Activated gamma-delta T cell treated with anti-CD3 and anti-CD28 coated beads, Interleukin-2, amount 50 U/mL, for 16 hours (primary cell): ENCODE measurements around the gene CIB4.

Experiments
- DNase-seq: peaks from one replicate; pipeline ENCODE4 v3.0.0-alpha.2; 2020; ENCODE audit warnings: low read depth

The CIB4 gene

DNA sequence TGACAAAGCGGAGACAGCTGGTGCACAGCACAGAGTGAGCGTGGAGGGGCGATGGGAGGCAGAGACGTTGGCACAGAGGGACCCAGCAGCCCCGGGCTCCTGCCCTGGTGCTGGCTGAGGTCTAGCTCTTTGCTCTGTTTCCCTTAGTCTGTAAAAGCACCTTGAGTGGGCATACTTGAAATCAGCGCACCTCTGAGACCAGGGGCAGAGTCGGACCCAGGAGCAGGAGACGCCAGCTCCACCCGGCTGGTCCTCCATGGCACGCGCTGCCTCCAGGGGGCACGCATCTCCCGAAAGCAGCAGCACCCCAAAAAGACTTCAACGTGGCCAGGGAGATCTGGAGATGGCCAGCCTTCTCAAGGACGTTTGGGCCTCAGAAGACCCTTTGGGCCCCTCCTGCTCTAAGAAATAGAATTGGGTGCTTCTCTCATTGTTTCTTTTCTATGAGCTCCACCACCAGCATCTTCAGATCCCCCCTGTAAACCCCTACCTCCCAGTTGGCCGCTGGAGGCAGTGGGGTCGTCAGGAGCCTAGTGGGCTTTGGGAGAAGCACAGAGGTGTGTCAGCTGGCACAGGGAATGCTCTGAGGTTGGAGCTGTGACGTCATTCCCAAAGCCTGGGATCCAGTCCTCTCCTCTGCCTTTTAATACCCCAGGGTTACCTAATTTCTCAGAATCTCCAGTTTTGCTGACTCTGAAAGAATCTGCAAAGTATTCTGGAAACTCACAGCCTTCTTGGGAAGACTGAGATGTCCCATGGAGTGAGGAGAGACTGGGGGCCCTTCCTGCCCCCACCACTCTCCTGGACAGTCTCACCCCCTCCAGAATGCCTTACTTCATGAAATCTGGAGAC lies 58.9 kb downstream of the CIB4 start:
- DNase-seq = no peak

GRCh38 chr2:26581266-26581990 lies 59.7 kb downstream of the CIB4 start:
- no peak for DNase-seq

DNA sequence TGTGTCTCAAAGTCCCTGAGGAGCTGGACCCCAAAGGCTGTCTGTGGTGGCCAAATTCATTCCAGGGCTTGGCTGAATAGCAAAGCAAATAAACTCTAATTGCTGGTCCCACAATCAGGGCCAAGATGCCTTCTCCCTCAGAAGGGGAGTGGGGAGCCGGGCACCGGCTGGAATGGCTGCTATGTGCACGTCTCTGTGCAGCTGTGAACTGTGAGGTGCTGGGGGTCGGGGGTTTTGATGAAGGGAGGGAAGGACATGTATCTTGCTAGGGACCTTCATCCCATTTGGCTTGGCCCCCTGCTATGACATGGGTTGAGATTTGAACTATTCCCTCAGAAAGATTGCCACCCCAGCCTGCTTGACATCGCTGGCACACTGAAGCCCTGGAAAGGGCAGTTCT lies 60.4 kb downstream of the CIB4 start:
- DNase-seq = no peak

GRCh38 chr2:26580151-26580550 lies 61.0 kb downstream of the CIB4 start:
- no peak for DNase-seq

- no peak for DNase-seq
These were observed 61.5 kb downstream of the CIB4 start for GRCh38 chr2:26579723-26580040.

DNA sequence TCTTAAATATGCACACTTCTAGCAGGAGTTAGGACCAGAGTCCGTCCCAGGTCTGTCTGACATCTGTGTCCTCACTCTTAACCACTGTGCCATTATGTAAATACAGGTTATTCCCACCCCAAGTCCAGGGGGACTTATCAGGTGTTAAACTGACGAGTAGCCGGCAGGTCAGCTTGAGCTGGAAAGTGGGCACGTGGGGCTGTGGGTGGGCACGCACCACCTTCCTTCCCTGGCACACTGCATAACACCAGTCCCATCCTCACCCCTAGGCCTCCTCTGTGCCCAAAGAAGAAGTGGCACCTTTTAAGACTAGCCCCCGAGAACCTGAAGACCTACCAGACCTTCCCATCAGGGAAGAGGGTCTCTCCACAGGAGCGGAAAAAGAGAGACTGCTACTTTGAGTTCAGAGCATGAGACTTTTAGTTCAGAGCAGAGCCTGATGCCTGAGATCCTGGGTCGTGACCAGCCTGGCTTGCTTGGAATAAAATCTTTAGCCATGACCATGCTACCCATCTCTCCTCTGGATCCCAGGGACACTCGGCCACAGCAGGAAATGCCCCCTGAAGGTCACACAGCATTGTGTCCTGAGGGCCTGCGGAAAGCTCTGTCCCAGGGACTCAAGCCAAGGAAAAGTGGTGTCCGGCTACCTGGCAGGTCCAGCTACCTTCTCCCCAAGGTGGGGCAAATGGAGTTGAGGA lies 62.0 kb downstream of the CIB4 start:
- no peak for DNase-seq

DNA sequence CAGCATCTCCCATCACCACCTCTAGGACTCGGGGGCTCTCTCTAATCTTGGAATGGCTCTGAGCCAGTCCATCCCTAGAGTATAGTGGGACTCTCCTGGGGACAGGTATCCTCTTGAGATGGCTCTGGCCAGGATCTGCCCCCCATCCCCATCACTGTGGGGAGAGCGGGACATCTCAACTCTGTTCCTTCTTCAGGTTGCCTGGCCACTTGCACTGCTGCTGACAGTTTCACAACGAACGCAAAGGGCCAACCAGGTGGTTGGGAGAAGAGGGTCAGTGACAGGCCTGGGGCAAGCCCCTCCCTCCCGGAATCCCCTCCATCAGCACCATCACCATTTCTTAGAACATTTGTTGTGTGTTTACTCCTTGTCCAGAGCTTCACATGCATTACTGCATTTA lies 62.6 kb downstream of the CIB4 start:
- no peak for DNase-seq

GRCh38 chr2:26578113-26578458 lies 63.1 kb downstream of the CIB4 start:
- DNase-seq = no peak

GRCh38 chr2:26577442-26578112 lies 63.6 kb downstream of the CIB4 start:
- DNase-seq = peak; percentile 42

GRCh38 chr2:26576565-26577441 lies 64.4 kb downstream of the CIB4 start:
- DNase-seq = no peak

DNA sequence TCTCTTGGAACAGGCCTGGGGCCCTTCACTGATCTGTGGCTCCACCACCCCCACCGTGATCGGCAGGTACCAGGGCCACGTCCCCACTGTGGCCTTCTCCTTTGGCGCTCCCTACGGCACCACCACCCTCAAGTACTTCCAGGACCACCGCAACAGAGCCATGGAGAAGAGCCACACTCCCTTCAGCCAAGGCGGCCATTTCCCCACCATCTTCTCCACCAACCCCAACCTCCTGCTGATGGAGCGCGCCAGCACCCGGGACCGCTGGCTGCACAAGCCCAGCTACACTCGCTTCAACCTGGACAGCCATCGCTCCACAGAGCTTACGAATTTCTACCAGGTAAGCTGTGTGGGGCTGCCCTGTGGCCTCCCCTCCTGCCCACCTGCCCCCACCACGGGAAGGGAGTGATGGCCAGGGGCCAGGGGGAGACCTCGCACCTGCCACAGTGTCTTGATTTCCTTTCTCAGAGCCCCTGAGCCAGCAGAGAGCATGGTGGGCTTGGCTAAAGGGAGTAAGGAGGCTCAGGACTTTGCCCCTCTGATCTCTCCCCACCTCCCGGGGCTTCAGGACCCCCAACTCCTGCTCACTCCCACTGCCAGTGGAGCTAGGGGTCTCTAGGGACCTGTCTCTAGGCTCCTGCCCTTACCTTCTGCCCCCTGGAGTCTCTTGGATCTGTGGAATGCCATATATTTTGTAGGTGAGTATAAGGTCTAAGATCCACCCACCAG lies 65.2 kb downstream of the CIB4 start:
- no peak for DNase-seq

- no peak for DNase-seq
These were observed 66.1 kb downstream of the CIB4 start for GRCh38 chr2:26574900-26575560.

GRCh38 chr2:26574066-26574899 lies 66.9 kb downstream of the CIB4 start:
- DNase-seq = no peak

DNA sequence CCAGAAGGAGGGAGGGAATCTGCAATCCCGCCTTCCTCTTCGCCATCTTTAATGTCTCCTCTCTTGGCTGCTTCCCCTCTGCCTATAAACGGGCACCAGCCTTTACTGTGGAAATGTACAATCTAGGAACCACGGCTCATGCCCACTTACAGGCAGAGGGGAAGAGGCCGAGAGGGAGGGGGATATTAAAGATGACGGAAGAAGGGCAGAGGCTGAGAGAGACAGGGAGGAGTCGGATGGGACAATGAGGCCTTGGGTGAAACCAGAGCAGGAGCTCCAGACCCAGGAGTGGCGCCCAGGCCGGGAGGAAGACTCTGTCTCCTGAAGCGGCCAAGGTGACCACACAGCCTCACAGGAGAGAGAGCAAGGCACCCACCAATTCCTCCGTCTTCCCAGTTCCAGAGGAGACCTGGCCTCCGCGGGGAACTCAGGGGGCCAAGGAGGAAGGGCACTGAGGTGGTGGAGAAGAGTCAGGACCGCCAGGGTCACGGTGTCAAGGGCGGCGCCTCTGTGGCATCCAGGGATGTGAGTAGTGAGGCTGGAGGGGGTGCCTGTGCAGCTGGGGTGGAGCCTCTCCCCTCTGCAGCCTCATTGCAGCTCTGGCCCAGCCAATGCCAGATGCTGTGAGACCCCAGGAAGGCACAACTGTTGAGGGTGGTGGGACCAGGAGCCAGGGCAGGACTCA lies 67.8 kb downstream of the CIB4 start:
- no peak for DNase-seq

GRCh38 chr2:26572591-26572990 lies 68.6 kb downstream of the CIB4 start:
- no peak for DNase-seq

GRCh38 chr2:26571316-26571715 lies 69.8 kb downstream of the CIB4 start:
- DNase-seq = no peak

GRCh38 chr2:26570083-26570430 lies 71.1 kb downstream of the CIB4 start:
- no peak for DNase-seq

DNA sequence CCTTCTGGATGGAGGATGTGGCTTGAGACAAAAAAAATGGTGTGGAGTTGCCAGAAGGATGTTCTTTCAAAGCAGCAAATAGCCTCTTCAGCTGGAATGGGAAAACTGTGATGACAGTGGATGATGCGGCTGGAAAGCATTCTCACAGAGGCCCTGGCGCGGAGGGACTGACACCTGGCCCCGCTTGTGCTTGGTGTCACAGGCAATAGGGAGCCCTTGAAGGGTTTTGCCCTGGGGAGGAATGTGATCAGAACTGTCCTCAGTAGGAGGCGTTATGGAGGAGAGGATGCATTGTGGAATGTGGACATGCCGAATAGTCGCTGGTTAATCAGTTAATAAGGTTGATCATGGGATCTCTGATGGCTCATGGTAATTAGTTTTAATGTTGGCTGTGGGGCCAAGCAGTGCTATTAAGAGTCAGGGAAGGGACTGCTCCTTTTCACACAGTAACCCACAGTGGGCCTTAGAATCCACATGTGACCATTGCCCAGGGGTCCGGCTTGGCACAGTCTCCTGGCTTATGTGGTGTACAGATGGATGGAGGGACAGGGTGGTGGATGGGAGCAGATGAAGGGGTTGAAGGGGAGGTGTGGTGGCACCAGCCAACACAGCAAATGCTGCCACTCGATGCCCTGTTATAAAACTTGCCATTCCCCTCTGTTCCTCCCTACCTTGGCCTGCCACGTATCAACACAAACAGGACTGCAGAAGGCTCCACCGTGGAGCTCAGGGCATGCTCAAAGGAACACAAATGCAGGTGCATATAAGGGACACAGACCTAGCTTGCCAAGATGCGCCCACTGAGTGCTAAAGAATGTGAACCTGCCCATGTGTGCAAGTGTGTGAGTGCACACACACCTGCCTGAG lies 71.7 kb downstream of the CIB4 start:
- no peak for DNase-seq
